Measurements from ENCODE around the gene CASZ1.
A peak's percentile ranks its signal among the peaks of the same experiment; 100 is the strongest.

Gene CASZ1

GRCh38 chr1:10708757-10709156 is 87.7 kb downstream of the CASZ1 start:
- Mint-ChIP-seq H3K4me3 (no peak overlapping the region), H3K9me3 (no peaks in the 10 kb centered on the region), H3K4me1 (no peaks in the 10 kb centered on the region), H3K36me3 (no peaks in the 10 kb centered on the region), H3K27me3 (peaks cover 1% of the 10 kb centered on the region), H3K27ac (no peak overlapping the region)

DNA sequence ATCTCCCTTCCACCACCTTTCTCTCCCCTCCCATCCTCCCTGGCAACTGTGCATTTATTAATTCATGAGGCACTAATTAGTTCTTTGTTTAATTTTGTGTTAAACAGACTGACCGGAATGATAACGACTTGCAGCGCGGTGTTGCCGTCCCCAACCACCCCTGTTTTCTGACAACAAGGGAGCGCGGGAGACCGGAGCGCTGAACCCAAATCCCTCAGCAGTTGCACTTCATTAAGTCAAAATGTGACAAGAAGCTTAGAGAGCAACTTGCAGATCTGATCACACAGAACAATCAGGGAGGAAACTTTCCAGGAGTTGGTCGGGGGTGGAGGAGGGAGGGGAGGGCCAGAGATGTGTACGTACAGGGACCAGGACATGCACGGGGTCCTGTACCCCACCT is 89.2 kb downstream of the CASZ1 start:
- Mint-ChIP-seq H3K4me3 (no peak overlapping the region), H3K27me3 (peaks cover 1% of the 10 kb centered on the region), H3K36me3 (no peaks in the 10 kb centered on the region), H3K27ac (no peak overlapping the region), H3K9me3 (no peaks in the 10 kb centered on the region), H3K4me1 (no peaks in the 10 kb centered on the region)

DNA sequence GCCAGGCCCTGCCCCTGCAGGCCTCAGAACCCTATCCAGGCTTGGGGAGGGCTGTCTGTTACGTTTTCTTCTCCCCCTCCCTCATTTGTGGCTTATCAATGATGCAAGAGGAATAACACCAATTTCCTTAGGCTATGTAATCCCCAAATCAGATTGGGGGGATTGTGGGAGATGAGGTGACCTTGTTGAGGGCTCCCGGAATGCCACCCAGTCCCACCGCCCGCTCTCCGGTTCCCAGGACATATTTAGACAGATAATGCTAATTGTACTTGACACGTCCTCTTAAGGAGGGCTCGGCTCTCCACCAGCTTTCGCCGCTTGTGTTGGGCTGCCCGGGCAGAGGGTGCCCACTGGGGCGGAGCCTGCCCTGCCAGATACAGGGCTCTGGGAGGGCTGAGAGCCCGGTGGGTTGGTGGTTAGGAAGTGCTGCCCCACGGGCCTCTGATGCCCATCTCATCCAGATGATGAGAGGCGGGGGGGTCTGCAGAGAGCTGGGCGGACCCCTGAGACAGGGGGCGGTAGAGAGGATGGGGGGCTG is 90.0 kb downstream of the CASZ1 start:
- H3K27ac Mint-ChIP-seq, result no peak overlapping the region
- H3K4me3 Mint-ChIP-seq, result no peak overlapping the region
- peaks cover 1% of the 10 kb centered on the region for H3K27me3 Mint-ChIP-seq
- no peaks in the 10 kb centered on the region for H3K36me3 Mint-ChIP-seq
- no peaks in the 10 kb centered on the region for H3K9me3 Mint-ChIP-seq
- no peaks in the 10 kb centered on the region for H3K4me1 Mint-ChIP-seq

DNA sequence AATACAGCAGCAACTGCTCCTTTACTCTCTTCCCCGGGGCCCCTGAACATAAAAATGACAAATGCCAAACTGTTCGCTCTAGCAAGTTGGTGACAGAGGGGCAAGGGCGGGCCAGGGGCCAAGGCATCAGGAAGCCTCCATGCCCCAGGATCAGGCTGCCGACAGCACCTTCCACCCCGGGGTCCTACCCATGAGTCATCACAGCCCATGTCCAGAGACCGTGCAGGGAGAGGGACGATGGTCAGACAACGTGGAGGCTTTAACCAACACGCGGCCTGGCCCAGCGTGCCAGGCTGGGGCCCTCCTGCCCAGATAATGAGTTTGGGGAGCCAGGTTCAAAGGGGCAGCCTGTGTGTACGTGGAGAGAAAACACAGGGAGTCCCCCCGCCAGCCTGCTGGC is 90.5 kb downstream of the CASZ1 start:
- Mint-ChIP-seq H3K9me3 (no peaks in the 10 kb centered on the region), H3K4me1 (no peaks in the 10 kb centered on the region), H3K27ac (no peak overlapping the region), H3K27me3 (peaks cover 1% of the 10 kb centered on the region), H3K4me3 (no peak overlapping the region), H3K36me3 (no peaks in the 10 kb centered on the region)

- no peak overlapping the region for H3K4me3 Mint-ChIP-seq
- H3K27me3 Mint-ChIP-seq, result peaks cover 1% of the 10 kb centered on the region
- H3K4me1 Mint-ChIP-seq, result no peaks in the 10 kb centered on the region
- H3K36me3 Mint-ChIP-seq, result no peaks in the 10 kb centered on the region
- H3K27ac Mint-ChIP-seq, result no peak overlapping the region
- no peaks in the 10 kb centered on the region for H3K9me3 Mint-ChIP-seq
Measured at GRCh38 chr1:10704368-10704882, 92.0 kb downstream of the CASZ1 start.

DNA sequence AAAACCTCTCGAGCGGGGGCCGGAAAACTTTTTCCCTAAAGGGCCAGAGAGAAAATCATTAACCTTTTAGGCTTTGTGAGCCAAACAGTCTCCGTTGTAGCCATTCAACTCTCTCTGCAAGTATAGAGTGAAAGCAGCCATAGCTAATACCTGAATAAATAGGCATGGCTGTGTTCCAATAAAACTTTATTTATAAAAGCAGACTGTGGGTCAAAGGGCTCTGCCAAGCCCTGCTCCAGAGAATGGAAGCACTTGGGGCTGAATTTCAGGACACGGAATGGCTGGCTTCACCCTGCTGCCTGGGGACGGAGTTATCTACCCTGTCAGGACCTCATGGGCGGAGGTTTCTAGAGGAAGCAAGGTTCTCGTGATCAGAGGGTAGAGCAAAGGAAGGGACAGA is 92.7 kb downstream of the CASZ1 start:
- Mint-ChIP-seq H3K9me3 (no peaks in the 10 kb centered on the region), H3K36me3 (no peaks in the 10 kb centered on the region), H3K27ac (peak overlapping the region; percentile 38), H3K4me3 (no peak overlapping the region), H3K27me3 (peaks cover 1% of the 10 kb centered on the region), H3K4me1 (no peaks in the 10 kb centered on the region)

DNA sequence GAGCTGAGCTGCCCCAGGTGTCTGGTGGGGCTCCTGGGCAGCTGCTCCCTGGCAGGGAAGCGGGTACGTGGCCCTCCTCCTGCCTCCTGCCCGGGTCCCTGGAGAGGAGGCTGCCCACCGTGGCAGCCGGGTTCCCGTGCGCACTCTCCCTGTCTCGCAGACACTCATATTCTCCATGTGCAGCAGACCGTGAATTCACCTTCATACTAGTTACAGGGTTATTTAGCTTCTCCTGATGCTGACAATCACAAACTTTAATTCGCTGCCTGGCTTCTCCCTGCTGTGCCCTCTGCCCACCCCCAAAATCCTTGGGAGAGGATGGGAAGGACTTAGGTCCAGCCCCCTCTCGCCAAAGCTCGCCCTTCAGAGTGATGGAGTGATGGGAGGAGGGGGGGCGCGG is 95.3 kb downstream of the CASZ1 start:
- no peaks in the 10 kb centered on the region for H3K9me3 Mint-ChIP-seq
- H3K27me3 Mint-ChIP-seq, result peaks cover 1% of the 10 kb centered on the region
- no peak overlapping the region for H3K27ac Mint-ChIP-seq
- no peaks in the 10 kb centered on the region for H3K36me3 Mint-ChIP-seq
- H3K4me3 Mint-ChIP-seq, result no peak overlapping the region
- peaks cover 12% of the 10 kb centered on the region for H3K4me1 Mint-ChIP-seq

- H3K27ac Mint-ChIP-seq, result no peak overlapping the region
- no peaks in the 10 kb centered on the region for H3K36me3 Mint-ChIP-seq
- H3K4me1 Mint-ChIP-seq, result peaks cover 18% of the 10 kb centered on the region
- no peaks in the 10 kb centered on the region for H3K9me3 Mint-ChIP-seq
- peaks cover 1% of the 10 kb centered on the region for H3K27me3 Mint-ChIP-seq
- no peak overlapping the region for H3K4me3 Mint-ChIP-seq
Measured at GRCh38 chr1:10699470-10699835, 97.0 kb downstream of the CASZ1 start.

GRCh38 chr1:10698726-10699469 is 97.5 kb downstream of the CASZ1 start:
- H3K36me3 Mint-ChIP-seq, result no peaks in the 10 kb centered on the region
- no peaks in the 10 kb centered on the region for H3K9me3 Mint-ChIP-seq
- H3K4me3 Mint-ChIP-seq, result no peak overlapping the region
- peaks cover 18% of the 10 kb centered on the region for H3K4me1 Mint-ChIP-seq
- H3K27ac Mint-ChIP-seq, result no peak overlapping the region
- no peaks in the 10 kb centered on the region for H3K27me3 Mint-ChIP-seq

GRCh38 chr1:10697621-10698160 is 98.8 kb downstream of the CASZ1 start:
- Mint-ChIP-seq H3K4me1 (peaks cover 27% of the 10 kb centered on the region), H3K27ac (peak overlapping the region; percentile 60), H3K27me3 (no peaks in the 10 kb centered on the region), H3K9me3 (no peaks in the 10 kb centered on the region), H3K36me3 (no peaks in the 10 kb centered on the region), H3K4me3 (peak overlapping the region; percentile 27)

DNA sequence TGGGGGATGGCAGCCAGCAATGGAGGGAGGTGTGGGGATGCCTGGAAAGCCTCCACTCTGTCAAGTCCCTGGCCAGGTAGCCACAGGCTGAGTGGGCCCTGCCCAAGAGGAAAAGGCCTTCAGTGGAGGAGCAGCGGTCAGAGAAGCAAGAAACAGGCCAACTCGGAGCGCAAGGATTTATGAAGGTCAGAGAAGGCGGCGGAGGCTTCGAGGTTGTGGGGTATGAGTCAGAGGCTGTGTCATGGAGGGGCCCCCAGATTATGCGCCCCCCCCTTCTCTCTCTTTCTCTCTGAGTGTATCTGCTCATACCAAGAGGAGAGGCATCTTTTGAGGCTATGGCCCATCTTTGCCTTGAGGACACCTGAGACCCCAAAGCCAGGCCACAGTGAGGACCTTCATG is 99.5 kb downstream of the CASZ1 start:
- Mint-ChIP-seq H3K4me1 (peaks cover 32% of the 10 kb centered on the region), H3K9me3 (no peaks in the 10 kb centered on the region), H3K36me3 (no peaks in the 10 kb centered on the region), H3K4me3 (no peak overlapping the region), H3K27ac (no peak overlapping the region), H3K27me3 (no peaks in the 10 kb centered on the region)

DNA sequence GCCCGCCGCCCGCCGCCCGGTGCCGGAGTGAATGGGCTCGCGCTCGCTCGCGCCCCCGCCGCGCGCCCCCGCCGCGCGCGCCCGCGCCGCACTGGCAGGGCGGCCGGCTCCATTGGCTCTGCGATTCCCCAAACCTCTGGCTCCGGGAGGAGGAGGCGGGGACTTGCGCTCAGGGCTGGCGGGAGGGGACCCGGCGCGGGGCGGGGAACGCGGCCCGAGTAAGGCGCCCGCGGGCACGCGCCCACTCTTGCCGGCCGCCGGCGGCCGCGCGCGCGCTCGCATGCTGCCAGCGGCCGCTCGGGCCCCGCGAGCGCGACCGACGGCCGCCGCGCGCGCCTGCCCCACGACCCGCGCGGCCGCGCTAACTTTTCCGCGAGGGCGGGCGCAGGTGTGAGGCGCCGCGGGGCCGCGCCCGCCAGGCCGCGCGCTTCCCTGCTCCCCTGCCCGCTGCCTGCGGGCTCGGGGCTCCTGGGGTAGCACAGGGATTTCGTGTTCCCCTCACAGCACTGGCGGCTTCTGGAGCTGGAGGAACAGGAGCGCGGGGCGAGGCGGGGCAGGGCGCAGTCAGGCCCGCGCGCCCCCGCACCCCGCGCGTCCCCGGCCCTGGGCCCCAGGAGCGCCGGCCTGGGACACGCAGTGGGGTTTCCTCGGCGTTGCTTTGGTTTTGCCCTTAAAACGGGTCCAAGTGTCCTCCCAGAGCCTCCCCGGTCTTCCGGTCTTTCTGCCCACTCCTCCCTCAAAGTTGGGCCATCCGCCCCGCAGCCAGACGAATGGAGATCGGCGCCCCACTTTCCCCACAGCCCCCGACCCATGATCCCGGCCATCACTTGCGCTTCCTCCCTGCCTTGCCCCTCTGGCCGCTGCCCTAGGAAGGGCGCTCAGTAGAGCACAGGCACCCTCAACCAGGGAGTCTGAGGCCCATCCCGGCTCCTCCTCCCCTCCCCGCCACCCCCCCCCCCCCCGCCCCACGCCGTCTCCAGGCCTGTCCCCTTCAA is 101.5 kb downstream of the CASZ1 start:
- no peaks in the 10 kb centered on the region for H3K9me3 Mint-ChIP-seq
- H3K4me3 Mint-ChIP-seq, result peak overlapping the region; percentile 83
- H3K4me1 Mint-ChIP-seq, result peaks cover 32% of the 10 kb centered on the region
- H3K36me3 Mint-ChIP-seq, result no peaks in the 10 kb centered on the region
- peak overlapping the region; percentile 86 for H3K27ac Mint-ChIP-seq
- H3K27me3 Mint-ChIP-seq, result no peaks in the 10 kb centered on the region

DNA sequence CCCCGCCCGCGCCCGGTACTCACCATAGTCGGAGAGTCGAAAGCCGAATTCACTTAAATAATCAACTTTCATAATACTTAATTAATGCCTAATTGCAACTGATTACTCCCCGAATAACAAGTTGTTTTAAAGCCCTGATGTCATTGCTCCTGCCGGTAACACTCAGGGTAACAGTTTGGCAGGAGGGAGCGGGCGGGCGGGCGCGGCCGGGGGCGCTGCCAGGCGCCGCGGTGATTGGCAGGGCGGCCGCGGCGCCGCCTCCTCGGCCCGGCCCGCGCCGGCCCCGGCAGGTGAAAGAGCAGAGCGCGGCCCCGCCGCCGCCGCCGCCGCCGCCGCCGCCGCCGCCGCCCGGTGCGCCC is 102.2 kb downstream of the CASZ1 start:
- peak overlapping the region; percentile 88 for H3K4me3 Mint-ChIP-seq
- peak overlapping the region; percentile 92 for H3K27ac Mint-ChIP-seq
- no peaks in the 10 kb centered on the region for H3K27me3 Mint-ChIP-seq
- H3K9me3 Mint-ChIP-seq, result no peaks in the 10 kb centered on the region
- H3K36me3 Mint-ChIP-seq, result no peaks in the 10 kb centered on the region
- H3K4me1 Mint-ChIP-seq, result peaks cover 32% of the 10 kb centered on the region

GRCh38 chr1:10693497-10694273 is 102.8 kb downstream of the CASZ1 start:
- Mint-ChIP-seq H3K36me3 (no peaks in the 10 kb centered on the region), H3K9me3 (no peaks in the 10 kb centered on the region), H3K4me1 (peaks cover 32% of the 10 kb centered on the region), H3K4me3 (peak overlapping the region; percentile 88), H3K27ac (peak overlapping the region; percentile 92), H3K27me3 (no peaks in the 10 kb centered on the region)

DNA sequence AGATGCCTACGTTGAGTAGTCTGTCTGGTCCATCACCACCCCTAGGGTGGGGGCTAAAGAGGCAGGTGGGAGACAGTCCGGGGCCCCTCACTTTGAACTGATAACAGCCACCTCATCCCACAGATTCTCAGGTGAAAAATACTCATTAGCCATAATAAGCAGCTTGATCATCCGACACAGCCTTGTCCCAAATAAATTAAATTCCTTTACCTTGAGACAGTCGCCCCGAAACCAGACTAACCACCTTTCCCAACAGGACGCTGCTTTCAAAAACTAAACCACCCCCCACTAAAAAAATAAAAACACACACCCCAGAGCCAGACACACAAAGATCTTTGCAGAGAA is 103.3 kb downstream of the CASZ1 start:
- H3K27me3 Mint-ChIP-seq, result no peaks in the 10 kb centered on the region
- H3K27ac Mint-ChIP-seq, result peak overlapping the region; percentile 84
- peaks cover 32% of the 10 kb centered on the region for H3K4me1 Mint-ChIP-seq
- no peaks in the 10 kb centered on the region for H3K36me3 Mint-ChIP-seq
- peak overlapping the region; percentile 84 for H3K4me3 Mint-ChIP-seq
- no peaks in the 10 kb centered on the region for H3K9me3 Mint-ChIP-seq

All from activated naive CD4-positive, alpha-beta T cell treated with anti-CD3 and anti-CD28 coated beads, Interleukin-2, amount 50 U/mL, for 24 hours (primary cell).